Nephron (organoid): ENCODE data around the gene ACVR1.

Source experiments
- H3K27ac Mint-ChIP-seq, 3 experiments: 2 replicates each; pipeline ENCODE4 v1.8.0; 2020; ENCODE audit warnings: mixed read lengths in 3 of 3, mild to moderate bottlenecking in 2 of 3, moderate library complexity in 1 of 3
- H3K27me3 Mint-ChIP-seq: 2 replicates; pipeline ENCODE4 v1.8.0; 2021; ENCODE audit warnings: low read depth, mild to moderate bottlenecking, moderate library complexity, mixed read lengths
- H3K36me3 Mint-ChIP-seq: 2 replicates; pipeline ENCODE4 v1.8.0; 2020; ENCODE audit warnings: low read depth, mixed read lengths
- H3K4me1 Mint-ChIP-seq: 2 replicates; pipeline ENCODE4 v1.8.0; 2020; ENCODE audit warnings: mixed read lengths
- H3K4me3 Mint-ChIP-seq, 3 experiments: 2 replicates each; pipeline ENCODE4 v1.8.0; 2020; ENCODE audit warnings: mild to moderate bottlenecking in 3 of 3, mixed read lengths in 3 of 3, moderate library complexity in 2 of 3
- H3K9me3 Mint-ChIP-seq: 2 replicates; pipeline ENCODE4 v1.8.0; 2020; ENCODE audit warnings: mixed read lengths
- TF ChIP-seq, protein P1 (sequence below), 3 experiments: fragments of 200-600 bp; sonication (generic); IDR thresholded peaks; one replicate each; pipeline ENCODE4 v1.5.0; 2021; ENCODE audit warnings: antibody characterized with exemption in 3 of 3; ENCODE audit not compliant: unreplicated experiment in 3 of 3

Gene ACVR1

GRCh38 chr2:157691131-157691530 is 185.0 kb downstream of the ACVR1 start:
- Mint-ChIP-seq H3K27ac (no peak overlapping the region), H3K4me3 (no peak overlapping the region), H3K9me3 (peaks cover 28% of the 10 kb centered on the region), H3K27me3 (no peaks in the 10 kb centered on the region), H3K4me1 (no peaks in the 10 kb centered on the region), H3K36me3 (no peaks in the 10 kb centered on the region)
- TF ChIP-seq, protein P1, sequence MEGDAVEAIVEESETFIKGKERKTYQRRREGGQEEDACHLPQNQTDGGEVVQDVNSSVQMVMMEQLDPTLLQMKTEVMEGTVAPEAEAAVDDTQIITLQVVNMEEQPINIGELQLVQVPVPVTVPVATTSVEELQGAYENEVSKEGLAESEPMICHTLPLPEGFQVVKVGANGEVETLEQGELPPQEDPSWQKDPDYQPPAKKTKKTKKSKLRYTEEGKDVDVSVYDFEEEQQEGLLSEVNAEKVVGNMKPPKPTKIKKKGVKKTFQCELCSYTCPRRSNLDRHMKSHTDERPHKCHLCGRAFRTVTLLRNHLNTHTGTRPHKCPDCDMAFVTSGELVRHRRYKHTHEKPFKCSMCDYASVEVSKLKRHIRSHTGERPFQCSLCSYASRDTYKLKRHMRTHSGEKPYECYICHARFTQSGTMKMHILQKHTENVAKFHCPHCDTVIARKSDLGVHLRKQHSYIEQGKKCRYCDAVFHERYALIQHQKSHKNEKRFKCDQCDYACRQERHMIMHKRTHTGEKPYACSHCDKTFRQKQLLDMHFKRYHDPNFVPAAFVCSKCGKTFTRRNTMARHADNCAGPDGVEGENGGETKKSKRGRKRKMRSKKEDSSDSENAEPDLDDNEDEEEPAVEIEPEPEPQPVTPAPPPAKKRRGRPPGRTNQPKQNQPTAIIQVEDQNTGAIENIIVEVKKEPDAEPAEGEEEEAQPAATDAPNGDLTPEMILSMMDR (IDR thresholded peaks at IDR 0.05; ENCODE audit: unreplicated experiment in 3 of 3), result no peak
